Astrocyte of the cerebellum (primary cell): ENCODE measurements around the gene GINS2.

ENCODE experiments used
- DNase-seq: peaks from one replicate; pipeline ENCODE4 v3.0.0-alpha.2; 2011; ENCODE audit warnings: low read depth
- H3K4me3 ChIP-seq: 2 replicates; pipeline ENCODE4 v1.5.1; 2011; ENCODE audit warnings: mild to moderate bottlenecking, low read depth, low read length, moderate library complexity
- CTCF ChIP-seq: IDR thresholded peaks from 2 replicates; pipeline ENCODE4 v1.5.1; 2012; ENCODE audit warnings: low read length, low read depth, moderate library complexity, mild to moderate bottlenecking; ENCODE audit errors: missing control alignments
- in situ Hi-C: cut with HindIII; loops from 2 replicates; pipeline ENCODE4 v1.10.0; 2017; ENCODE audit warnings: low sequenced_read_pairs

Gene GINS2

GRCh38 chr16:85733155-85733838 is 44.5 kb upstream of the GINS2 start:
- no peak overlapping the region for H3K4me3 ChIP-seq
- no peak for TF ChIP-seq CTCF
- DNase-seq, result no peak
- in situ Hi-C loops, result no loop called here

GRCh38 chr16:85731179-85731578 is 42.4 kb upstream of the GINS2 start:
- TF ChIP-seq CTCF, result no peak
- no peak for DNase-seq
- H3K4me3 ChIP-seq, result no peak overlapping the region
- in situ Hi-C loops, result no loop called here

- TF ChIP-seq CTCF, result no peak
- in situ Hi-C loops, result no loop called here
- DNase-seq, result no peak
- no peak overlapping the region for H3K4me3 ChIP-seq
Measured at GRCh38 chr16:85730186-85730465, 41.4 kb upstream of the GINS2 start.

- no peak for DNase-seq
- in situ Hi-C loops, result no loop called here
- no peak overlapping the region for H3K4me3 ChIP-seq
- no peak for TF ChIP-seq CTCF
Measured at GRCh38 chr16:85729452-85730185, 40.9 kb upstream of the GINS2 start.

- peak; percentile 40 for TF ChIP-seq CTCF
- DNase-seq, result no peak
- no peak overlapping the region for H3K4me3 ChIP-seq
- in situ Hi-C loops, result no loop called here
Measured at GRCh38 chr16:85728879-85729278, 40.1 kb upstream of the GINS2 start.

GRCh38 chr16:85724936-85725335 is 36.2 kb upstream of the GINS2 start:
- H3K4me3 ChIP-seq, result no peak overlapping the region
- no peak for DNase-seq
- in situ Hi-C loops, result no loop called here
- TF ChIP-seq CTCF, result no peak
